Mucosa of descending colon (tissue), 3 donors: ENCODE data around the gene GET4. TPM values are rescaled to one million over a fixed set of nuclear protein-coding genes. Genes with fewer than 3 reads are reported as not detected.

Source experiments
- ATAC-seq: fragments of 200-7000 bp; cut with Tn5 transposase; one replicate; pipeline ENCODE4 v1.9.1; 2020; ENCODE audit warnings: mild to moderate bottlenecking, moderate library complexity
- DNase-seq, 3 donors: peaks; one replicate each; pipeline ENCODE4 v3.0.0-alpha.2; 2020
- H3K36me3 ChIP-seq: fragments of 200-600 bp; one replicate; pipeline ENCODE4 v1.8.0; 2021; ENCODE audit warnings: low read depth, mild to moderate bottlenecking
- H3K4me1 ChIP-seq: fragments of 200-600 bp; one replicate; pipeline ENCODE4 v1.8.0; 2021; ENCODE audit warnings: low read depth, mild to moderate bottlenecking
- H3K4me3 ChIP-seq: fragments of 200-600 bp; one replicate; pipeline ENCODE4 v1.8.0; 2021; ENCODE audit warnings: mild to moderate bottlenecking
- H3K9me3 ChIP-seq: fragments of 200-600 bp; one replicate; pipeline ENCODE4 v1.8.0; 2021; ENCODE audit warnings: mild to moderate bottlenecking
- intact Hi-C, 2 donors: fragments of 100-400 bp; cut with DNase I in 1 of 2; cut with micrococcal nuclease in 1 of 2; formaldehyde crosslinking; loops; one replicate each; pipeline versions ENCODE4 v1.11.0 to v1.11.1; 2022; cut with DNase I, micrococcal nuclease
- total RNA-seq, 3 donors: library from RNA; stranded (reverse); fragmentation: NEBNext Ultra II Directional in 2 of 3; extraction: Animal tissue kit (Norgen Biotek cat#: 25700) in 2 of 3; gene quantifications; one replicate each; pipeline versions ENCODE4 v1.2.1 to v1.2.4, GENCODE V29; 2021 to 2023
- TF ChIP-seq, protein P1 (sequence below): fragments of 200-600 bp; IDR thresholded peaks from one replicate; pipeline ENCODE4 v1.8.0; 2022; ENCODE audit warnings: antibody characterized with exemption, mild to moderate bottlenecking
- donor health status: DM: no; HTN: no; CAD: no; lungs with moderate emphysema.
- donor health status: DM: no; HTN: no; CAD: no.
- donor health status: DM: no; HTN: yes; CAD: no.

Gene GET4
- total RNA-seq, 3 donors from 2014 or later: 36.9 to 48.8 (median 48.2) TPM

DNA sequence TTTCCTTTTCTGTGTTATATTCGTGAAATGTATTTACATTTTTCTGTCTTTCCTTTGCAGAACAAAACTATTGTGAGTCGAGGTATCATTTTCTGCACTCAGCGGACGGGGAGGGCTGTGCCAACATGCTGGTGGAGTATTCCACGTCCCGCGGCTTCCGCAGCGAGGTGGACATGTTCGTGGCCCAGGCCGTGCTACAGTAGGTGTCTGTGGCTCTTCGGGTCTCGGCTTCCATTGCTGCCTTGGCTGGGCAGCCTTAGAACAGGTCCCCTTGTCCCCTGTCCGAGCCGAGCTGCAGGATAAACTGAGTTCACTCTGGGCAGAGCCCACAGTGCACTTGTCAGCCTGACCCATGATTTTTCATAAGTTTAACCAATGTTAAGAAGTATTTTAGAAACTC lies 14.5 kb downstream of the GET4 start:
- ATAC-seq: no peak
- H3K4me3 ChIP-seq: no peak overlapping the region
- peaks cover 12% of the 10 kb centered on the region for H3K36me3 ChIP-seq
- no peaks in the 10 kb centered on the region for H3K4me1 ChIP-seq
- intact Hi-C loops: no loop called here
- TF ChIP-seq, protein P1, sequence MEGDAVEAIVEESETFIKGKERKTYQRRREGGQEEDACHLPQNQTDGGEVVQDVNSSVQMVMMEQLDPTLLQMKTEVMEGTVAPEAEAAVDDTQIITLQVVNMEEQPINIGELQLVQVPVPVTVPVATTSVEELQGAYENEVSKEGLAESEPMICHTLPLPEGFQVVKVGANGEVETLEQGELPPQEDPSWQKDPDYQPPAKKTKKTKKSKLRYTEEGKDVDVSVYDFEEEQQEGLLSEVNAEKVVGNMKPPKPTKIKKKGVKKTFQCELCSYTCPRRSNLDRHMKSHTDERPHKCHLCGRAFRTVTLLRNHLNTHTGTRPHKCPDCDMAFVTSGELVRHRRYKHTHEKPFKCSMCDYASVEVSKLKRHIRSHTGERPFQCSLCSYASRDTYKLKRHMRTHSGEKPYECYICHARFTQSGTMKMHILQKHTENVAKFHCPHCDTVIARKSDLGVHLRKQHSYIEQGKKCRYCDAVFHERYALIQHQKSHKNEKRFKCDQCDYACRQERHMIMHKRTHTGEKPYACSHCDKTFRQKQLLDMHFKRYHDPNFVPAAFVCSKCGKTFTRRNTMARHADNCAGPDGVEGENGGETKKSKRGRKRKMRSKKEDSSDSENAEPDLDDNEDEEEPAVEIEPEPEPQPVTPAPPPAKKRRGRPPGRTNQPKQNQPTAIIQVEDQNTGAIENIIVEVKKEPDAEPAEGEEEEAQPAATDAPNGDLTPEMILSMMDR: no peak
- peak in 2 of 3 donors; percentile 19 to 42 for DNase-seq
- no peaks in the 10 kb centered on the region for H3K9me3 ChIP-seq

DNA sequence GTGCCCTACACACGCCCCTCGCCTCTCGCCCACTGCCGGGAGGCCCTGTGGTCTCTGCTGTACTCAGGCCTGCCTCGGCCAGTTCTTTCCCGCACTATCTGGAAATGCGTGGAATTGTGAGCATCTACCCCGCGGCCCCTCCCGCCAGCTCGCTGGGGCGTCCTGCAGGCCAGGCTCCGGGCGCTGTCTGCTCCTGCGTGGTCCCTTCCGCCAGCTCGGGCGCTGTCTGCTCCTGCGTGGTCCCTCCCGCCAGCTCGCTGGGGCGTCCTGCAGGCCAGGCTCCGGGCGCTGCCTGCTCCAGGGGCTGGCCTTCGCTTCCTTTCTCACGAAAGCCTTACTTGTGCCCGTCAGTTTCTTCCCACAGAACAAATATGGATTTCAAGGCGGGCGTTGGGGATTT lies 14.9 kb downstream of the GET4 start:
- TF ChIP-seq, protein P1: no peak
- Histone ChIP-seq H3K4me3 (no peak overlapping the region), H3K9me3 (no peaks in the 10 kb centered on the region), H3K4me1 (no peaks in the 10 kb centered on the region), H3K36me3 (peaks cover 15% of the 10 kb centered on the region)
- ATAC-seq (no peak), DNase-seq (peak in 2 of 3 donors; percentile 27 to 47)
- intact Hi-C loops: no loop called here

DNA sequence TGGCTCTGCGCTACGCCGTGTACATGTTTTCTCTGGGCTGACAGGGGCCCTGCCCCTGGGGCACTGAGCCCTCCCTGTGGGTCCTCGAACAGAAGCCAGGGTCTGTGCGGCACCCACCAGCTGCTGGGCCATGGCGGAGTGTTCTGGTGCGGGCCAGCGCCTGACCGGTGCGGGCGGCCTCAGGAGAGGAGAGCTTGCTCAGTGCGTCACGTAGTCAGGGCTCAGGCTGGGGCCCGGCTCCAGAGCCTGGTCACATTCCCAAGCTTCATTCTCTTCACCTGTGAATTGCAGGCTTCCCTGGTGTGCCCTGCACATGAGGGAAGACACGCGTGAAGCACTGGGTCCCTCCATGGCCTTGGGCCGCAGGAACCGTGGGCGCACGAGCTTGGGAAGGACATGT lies 15.5 kb downstream of the GET4 start:
- no peak for ATAC-seq
- H3K36me3 ChIP-seq: peaks cover 20% of the 10 kb centered on the region
- TF ChIP-seq, protein P1: no peak
- H3K4me3 ChIP-seq: no peak overlapping the region
- no peaks in the 10 kb centered on the region for H3K9me3 ChIP-seq
- H3K4me1 ChIP-seq: no peaks in the 10 kb centered on the region
- peak in 2 of 3 donors; percentile 20 to 26 for DNase-seq
- intact Hi-C loops: no loop called here

DNA sequence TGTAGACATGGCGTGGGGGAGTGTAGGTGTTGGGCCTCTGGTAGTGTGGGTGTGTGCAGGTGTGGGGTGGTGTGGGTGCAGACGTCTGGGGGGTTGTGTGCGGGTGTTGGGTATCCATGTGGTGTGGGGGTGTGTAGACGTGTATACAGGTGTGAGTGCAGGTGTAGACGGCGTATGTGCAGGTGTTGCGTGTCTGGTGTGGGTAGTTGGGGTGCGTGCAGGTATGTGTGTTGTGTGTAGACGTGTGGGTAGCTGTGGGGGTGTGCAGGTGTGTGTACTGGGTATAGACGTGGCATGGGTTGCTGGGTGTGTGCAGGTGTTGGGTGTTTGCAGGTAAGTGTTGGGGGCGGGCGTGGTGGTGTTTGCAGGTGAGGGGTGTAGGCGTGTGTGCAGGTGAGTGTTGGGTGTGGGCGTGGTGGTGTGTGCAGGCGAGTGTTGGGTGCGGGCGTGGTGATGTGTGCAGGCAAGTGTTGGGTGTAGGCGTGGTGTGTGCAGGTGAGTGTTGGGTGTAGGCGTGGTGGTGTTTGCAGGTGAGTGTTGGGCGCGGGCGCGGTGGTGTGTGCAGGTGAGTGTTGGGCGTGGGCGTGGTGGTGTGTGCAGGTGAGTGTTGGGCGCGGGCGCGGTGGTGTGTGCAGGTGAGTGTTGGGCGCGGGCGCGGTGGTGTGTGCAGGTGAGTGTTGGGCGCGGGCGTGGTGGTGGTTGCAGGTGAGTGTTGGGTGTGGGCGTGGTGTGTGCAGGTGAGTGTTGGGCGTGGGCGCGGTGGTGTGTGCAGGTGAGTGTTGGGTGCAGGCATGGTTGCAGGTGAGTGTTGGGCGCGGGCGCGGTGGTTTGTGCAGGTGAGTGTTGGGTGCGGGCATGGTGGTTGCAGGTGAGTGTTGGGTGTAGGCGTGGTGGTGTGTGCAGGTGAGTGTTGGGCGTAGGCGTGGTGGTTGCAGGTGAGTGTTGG lies 16.6 kb downstream of the GET4 start:
- intact Hi-C loops: no loop called here
- H3K9me3 ChIP-seq: no peaks in the 10 kb centered on the region
- peaks cover 22% of the 10 kb centered on the region for H3K36me3 ChIP-seq
- no peaks in the 10 kb centered on the region for H3K4me1 ChIP-seq
- H3K4me3 ChIP-seq: no peak overlapping the region
- TF ChIP-seq, protein P1: no peak
- peak in 2 of 3 donors; percentile 51 to 60 for DNase-seq
- ATAC-seq: peak; percentile 15

DNA sequence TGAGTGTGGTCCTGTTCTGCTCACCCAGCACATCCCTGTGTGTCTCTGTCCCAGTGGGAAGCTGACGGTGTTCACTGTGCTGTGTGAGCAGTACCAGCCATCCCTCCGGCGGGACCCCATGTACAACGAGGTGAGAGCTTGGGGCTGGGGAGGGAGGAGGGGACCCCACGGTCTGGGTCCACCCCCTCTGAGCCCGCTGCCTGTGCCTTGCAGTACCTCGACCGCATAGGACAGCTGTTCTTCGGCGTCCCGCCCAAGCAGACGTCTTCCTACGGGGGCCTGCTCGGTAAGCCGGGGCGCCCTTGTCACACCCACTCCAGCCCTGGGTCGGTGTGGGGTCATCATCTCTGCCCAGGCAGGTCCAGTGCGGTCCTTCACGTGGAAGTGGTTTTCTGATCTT lies 17.3 kb downstream of the GET4 start:
- Histone ChIP-seq H3K36me3 (peaks cover 22% of the 10 kb centered on the region), H3K4me1 (no peaks in the 10 kb centered on the region), H3K4me3 (no peak overlapping the region), H3K9me3 (no peaks in the 10 kb centered on the region)
- TF ChIP-seq, protein P1: no peak
- peak in 2 of 3 donors; percentile 27 to 53 for DNase-seq
- intact Hi-C loops: no loop called here
- no peak for ATAC-seq
